ENCODE data around the gene MRPL1. TPM values are rescaled to one million over a fixed set of nuclear protein-coding genes. Genes with fewer than 3 reads are reported as not detected.

Gene MRPL1
- total and polyA plus RNA-seq, 2 of the 13 experiments (the other 11 are each of a cell fraction or from before 2014, with no cell fraction given) = 23.3 to 61.5 TPM

- TF ChIP-seq KMT2B (CRISPR knock-in tag; IDR thresholded peaks at IDR 0.05) = peak; percentile 22; the same call in 1 of the 2 replicates
- TF ChIP-seq RXRB (CRISPR knock-in tag; IDR thresholded peaks at IDR 0.05; ENCODE audit: borderline replicate concordance) = peak; percentile 35; the same call in 1 of the 2 replicates
- TF ChIP-seq THRA (CRISPR knock-in tag; IDR thresholded peaks at IDR 0.05; ENCODE audit: borderline replicate concordance) = peak; percentile 29; the same call in 1 of the 2 replicates
- TF ChIP-seq ZNF546 (CRISPR knock-in tag; conservative IDR thresholded peaks at IDR 0.05) = no peak
- no peak for TF ChIP-seq MED1 (CRISPR knock-in tag; IDR thresholded peaks at IDR 0.05)
- TF ChIP-seq NR2F6 (IDR thresholded peaks at IDR 0.05) = no peak
- 0 out of 2 replicates have a peak, but pooled peaks have one; percentile 14 for TF ChIP-seq NR2F6 (CRISPR knock-in tag; IDR thresholded peaks at IDR 0.05)
- 0 out of 2 replicates have a peak, but pooled peaks have one; percentile 8 for TF ChIP-seq FOXA3 (CRISPR knock-in tag; IDR thresholded peaks at IDR 0.05)
- TF ChIP-seq ZNF292 (CRISPR knock-in tag; IDR thresholded peaks at IDR 0.05; ENCODE audit: borderline replicate concordance, low read depth) = peak; percentile 36; the same call in 1 of the 2 replicates
- peak; percentile 45 for TF ChIP-seq XRCC5 (optimal IDR thresholded peaks at IDR 0.05; ENCODE audit: low read length)
- TF ChIP-seq ZNF331 (CRISPR knock-in tag; IDR thresholded peaks at IDR 0.05) = no peak
- peak; percentile 35; the same call in 1 of the 2 replicates for TF ChIP-seq KAT8 (CRISPR knock-in tag; IDR thresholded peaks at IDR 0.05)
- TF ChIP-seq CHCHD3 (CRISPR knock-in tag; IDR thresholded peaks at IDR 0.05) = no peak
- TF ChIP-seq HMGXB4 (CRISPR knock-in tag; IDR thresholded peaks at IDR 0.05; ENCODE audit: borderline replicate concordance in 1 of 2, low read depth in 1 of 2) = peak; percentile 63 to 68; a peak in 3 of 4 replicates
- 0 out of 2 replicates have a peak, but pooled peaks have one; percentile 23 for TF ChIP-seq PAXIP1 (CRISPR knock-in tag; conservative IDR thresholded peaks at IDR 0.05)
- peak in 1 of 2 experiments; percentile 69; a peak in 1 of 4 replicates for TF ChIP-seq KLF16 (CRISPR knock-in tag; IDR thresholded peaks at IDR 0.05)
- 0 out of 2 replicates have a peak, but pooled peaks have one; percentile 39 for TF ChIP-seq ZNF34 (CRISPR knock-in tag; IDR thresholded peaks at IDR 0.05; ENCODE audit: borderline replicate concordance)
- 0 out of 2 replicates have a peak, but pooled peaks have one; percentile 48 for TF ChIP-seq ZFP36L1 (CRISPR knock-in tag; IDR thresholded peaks at IDR 0.05)
- TF ChIP-seq FOXC1 (CRISPR knock-in tag; IDR thresholded peaks at IDR 0.05; ENCODE audit: borderline replicate concordance) = no peak
- 0 out of 2 replicates have a peak, but pooled peaks have one; percentile 20 for TF ChIP-seq ZGPAT (CRISPR knock-in tag; IDR thresholded peaks at IDR 0.05)
- TF ChIP-seq STAG1 (CRISPR knock-in tag; IDR thresholded peaks at IDR 0.05) = peak; percentile 77
- TF ChIP-seq HMG20A (CRISPR knock-in tag; IDR thresholded peaks at IDR 0.05; ENCODE audit: borderline replicate concordance) = peak; percentile 42; the same call in 1 of the 2 replicates
- peak; percentile 26; the same call in 1 of the 2 replicates for TF ChIP-seq ZBTB7B (CRISPR knock-in tag; IDR thresholded peaks at IDR 0.05)
These were observed 131.6 kb downstream of the MRPL1 start (continued) for GRCh38 chr4:77994194-77994721.
